Measurements from ENCODE around the gene WBP2.
"Not testable (repeated sequence)": the region's sequence is repeated elsewhere in the genome, so short reads cannot be mapped to it uniquely, and the experiment has no call there.

Gene WBP2

DNA sequence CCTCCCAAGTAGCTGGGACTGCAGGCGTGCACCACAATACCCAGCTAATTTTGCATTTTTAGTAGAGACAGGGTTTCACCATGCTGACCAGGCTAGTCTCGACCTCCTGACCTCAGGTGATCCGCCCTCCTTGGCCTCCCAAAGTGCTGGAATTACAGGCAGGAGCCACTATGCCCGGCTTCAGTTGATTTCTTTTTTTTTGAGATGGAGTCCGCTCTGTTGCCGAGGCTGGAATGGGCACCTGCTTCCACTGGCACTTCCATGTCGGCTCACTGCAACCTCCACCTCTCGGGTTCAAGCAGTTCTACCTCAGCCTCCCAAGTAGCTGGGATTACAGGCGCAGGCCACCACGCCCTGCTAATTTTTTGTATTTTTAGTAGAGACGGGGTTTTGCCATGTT is 44.4 kb downstream of the WBP2 start:
- WGBS (ENCODE audit: extremely low coverage, insufficient coverage, low lambda C conversion rate), result no CpG with 5 or more reads among the region's 11 CpGs
- H4K8ac ChIP-seq (ENCODE audit: low read depth, low read length); H3K4me2 ChIP-seq (ENCODE audit: low read length); H3K4me3 ChIP-seq (ENCODE audit: low read length); DNase-seq; H3K56ac ChIP-seq (ENCODE audit: low read length); H3K4ac ChIP-seq (ENCODE audit: low read depth, low read length); H3K79me1 ChIP-seq (ENCODE audit: low read length); H2BK5ac ChIP-seq (ENCODE audit: low read length); H4K5ac ChIP-seq (ENCODE audit: low read length); H2AK5ac ChIP-seq (ENCODE audit: low read length); H3K79me2 ChIP-seq (ENCODE audit: control insufficient read depth, insufficient read depth, low read length); H2BK120ac ChIP-seq (ENCODE audit: low read depth, low read length); H3K27me3 ChIP-seq (ENCODE audit: insufficient read depth, low read length, poor library complexity); H2BK15ac ChIP-seq (replicated peaks; ENCODE audit: low read depth); H3K18ac ChIP-seq (ENCODE audit: low read length); H3K27ac ChIP-seq (ENCODE audit: low read depth, low read length); H3K23ac ChIP-seq (ENCODE audit: low read length); H3K9ac ChIP-seq (ENCODE audit: low read length); H3K4me1 ChIP-seq (ENCODE audit: control insufficient read depth, low read depth, low read length): not testable (repeated sequence)
- peaks cover 13% of the 10 kb centered on the region for H3K36me3 ChIP-seq (ENCODE audit: control insufficient read depth, insufficient read depth, low read length)

DNA sequence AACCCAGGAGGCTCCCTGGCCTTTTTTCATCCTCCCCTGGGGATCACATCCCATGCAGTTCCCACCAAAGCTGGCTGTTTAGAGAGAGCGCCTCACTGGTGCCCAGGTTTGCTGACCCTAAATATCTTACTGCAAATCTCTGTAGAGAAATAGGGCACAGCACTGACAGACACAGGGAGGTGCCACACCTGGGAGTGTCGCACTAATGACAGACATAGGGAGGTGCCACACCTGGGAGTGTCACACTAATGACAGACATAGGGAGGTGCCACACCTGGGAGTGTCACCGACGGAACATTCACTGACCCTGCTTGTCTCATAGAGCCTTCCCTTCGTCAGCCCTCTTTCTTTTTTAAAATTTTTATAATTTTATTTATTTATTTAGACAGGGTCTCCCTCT is 44.9 kb downstream of the WBP2 start:
- no peak overlapping the region for H2BK5ac ChIP-seq (ENCODE audit: low read length)
- H2BK120ac ChIP-seq (ENCODE audit: low read depth, low read length), result no peak overlapping the region
- H3K4me2 ChIP-seq (ENCODE audit: low read length), result no peak overlapping the region
- WGBS (ENCODE audit: extremely low coverage, insufficient coverage, low lambda C conversion rate), result no CpG with 5 or more reads among the region's 5 CpGs
- no peaks in the 10 kb centered on the region for H3K27me3 ChIP-seq (ENCODE audit: insufficient read depth, low read length, poor library complexity)
- H2AK5ac ChIP-seq (ENCODE audit: low read length), result no peak overlapping the region
- no peak overlapping the region for H3K27ac ChIP-seq (ENCODE audit: low read depth, low read length)
- no peak overlapping the region for H3K18ac ChIP-seq (ENCODE audit: low read length)
- DNase-seq, result no peak
- no peak overlapping the region for H4K8ac ChIP-seq (ENCODE audit: low read depth, low read length)
- no peaks in the 10 kb centered on the region for H3K79me1 ChIP-seq (ENCODE audit: low read length)
- H3K36me3 ChIP-seq (ENCODE audit: control insufficient read depth, insufficient read depth, low read length), result peaks cover 10% of the 10 kb centered on the region
- H3K4ac ChIP-seq (ENCODE audit: low read depth, low read length), result no peak overlapping the region
- no peak overlapping the region for H3K56ac ChIP-seq (ENCODE audit: low read length)
- H3K4me3 ChIP-seq (ENCODE audit: low read length), result no peak overlapping the region
- H3K79me2 ChIP-seq (ENCODE audit: control insufficient read depth, insufficient read depth, low read length), result no peaks in the 10 kb centered on the region
- H3K4me1 ChIP-seq (ENCODE audit: control insufficient read depth, low read depth, low read length), result no peaks in the 10 kb centered on the region
- no peak overlapping the region for H3K9ac ChIP-seq (ENCODE audit: low read length)
- no peak overlapping the region for H2BK15ac ChIP-seq (replicated peaks; ENCODE audit: low read depth)
- no peak overlapping the region for H4K5ac ChIP-seq (ENCODE audit: low read length)
- no peak overlapping the region for H3K23ac ChIP-seq (ENCODE audit: low read length)

DNA sequence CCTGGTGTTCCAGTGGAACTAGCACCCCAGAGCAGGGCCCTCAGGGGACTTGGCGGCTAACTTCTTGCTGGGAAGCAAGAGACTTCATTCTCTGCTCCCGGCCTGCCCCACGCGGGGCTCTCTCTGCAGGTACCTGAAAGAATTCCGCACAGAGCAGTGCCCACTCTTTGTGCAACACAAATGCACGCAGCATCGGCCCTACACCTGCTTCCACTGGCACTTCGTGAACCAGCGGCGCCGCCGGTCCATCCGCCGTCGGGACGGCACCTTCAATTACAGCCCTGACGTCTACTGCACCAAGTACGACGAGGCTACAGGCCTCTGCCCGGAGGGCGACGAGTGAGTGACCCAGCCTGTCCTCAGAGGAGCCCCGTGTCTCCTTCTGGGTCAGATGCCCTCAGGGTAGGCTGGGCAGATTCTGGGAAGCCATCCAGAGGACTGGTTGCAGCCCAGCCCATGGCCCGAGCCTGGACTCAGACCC is 45.5 kb downstream of the WBP2 start:
- Histone ChIP-seq H2BK5ac (ENCODE audit: low read length) (no peak overlapping the region), H3K4me1 (ENCODE audit: control insufficient read depth, low read depth, low read length) (no peaks in the 10 kb centered on the region), H3K4ac (ENCODE audit: low read depth, low read length) (no peak overlapping the region), H3K9ac (ENCODE audit: low read length) (no peak overlapping the region), H3K56ac (ENCODE audit: low read length) (no peak overlapping the region), H2BK15ac (replicated peaks; ENCODE audit: low read depth) (no peak overlapping the region), H2BK120ac (ENCODE audit: low read depth, low read length) (no peak overlapping the region), H3K79me1 (ENCODE audit: low read length) (no peaks in the 10 kb centered on the region), H3K23ac (ENCODE audit: low read length) (no peak overlapping the region), H4K5ac (ENCODE audit: low read length) (no peak overlapping the region), H4K8ac (ENCODE audit: low read depth, low read length) (no peak overlapping the region), H3K18ac (ENCODE audit: low read length) (no peak overlapping the region), H3K4me3 (ENCODE audit: low read length) (no peak overlapping the region), H3K79me2 (ENCODE audit: control insufficient read depth, insufficient read depth, low read length) (no peaks in the 10 kb centered on the region), H2AK5ac (ENCODE audit: low read length) (no peak overlapping the region), H3K27me3 (ENCODE audit: insufficient read depth, low read length, poor library complexity) (no peaks in the 10 kb centered on the region), H3K36me3 (ENCODE audit: control insufficient read depth, insufficient read depth, low read length) (peaks cover 10% of the 10 kb centered on the region), H3K4me2 (ENCODE audit: low read length) (no peak overlapping the region), H3K27ac (ENCODE audit: low read depth, low read length) (no peak overlapping the region)
- no peak for DNase-seq
- WGBS (ENCODE audit: extremely low coverage, insufficient coverage, low lambda C conversion rate), result no CpG with 5 or more reads among the region's 24 CpGs

DNA sequence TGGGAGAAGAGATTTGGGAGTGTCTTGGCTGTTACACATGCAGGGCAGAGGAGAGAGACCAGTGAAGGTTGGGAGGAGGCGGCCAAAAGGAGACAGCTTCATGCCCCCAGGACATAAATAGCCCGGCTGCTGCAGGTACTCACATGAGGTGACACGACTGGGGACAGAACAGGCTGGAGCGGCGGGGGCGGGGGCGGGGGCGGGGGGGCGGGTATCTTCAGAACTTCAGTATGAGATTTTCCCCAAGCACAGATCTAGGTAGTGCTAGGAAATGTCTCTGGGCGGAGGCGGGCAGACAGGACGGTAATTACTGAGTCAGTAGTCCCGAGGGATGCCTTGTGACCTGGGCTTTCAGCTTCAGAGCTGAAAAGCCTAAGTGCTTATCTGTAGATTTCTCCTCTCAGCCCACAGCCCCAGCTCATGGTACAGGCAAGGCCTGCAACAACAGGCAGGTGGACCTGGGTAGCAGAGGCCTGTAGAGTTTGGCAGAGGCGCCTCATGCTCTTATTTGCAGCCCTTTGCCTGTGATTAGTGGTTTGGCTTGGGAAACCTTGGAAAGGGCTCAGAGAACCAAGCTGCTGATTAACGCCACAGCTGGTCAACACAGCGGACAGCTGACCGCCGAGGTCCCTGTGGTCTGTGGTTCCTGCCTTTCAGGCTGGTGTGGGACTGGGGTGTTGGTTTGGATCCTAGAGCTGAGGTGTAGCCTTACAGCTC is 46.1 kb downstream of the WBP2 start:
- H2BK5ac ChIP-seq (ENCODE audit: low read length), result no peak overlapping the region
- no peaks in the 10 kb centered on the region for H3K4me1 ChIP-seq (ENCODE audit: control insufficient read depth, low read depth, low read length)
- no CpG with 5 or more reads among the region's 18 CpGs for WGBS (ENCODE audit: extremely low coverage, insufficient coverage, low lambda C conversion rate)
- DNase-seq, result peak; percentile 29
- no peak overlapping the region for H3K56ac ChIP-seq (ENCODE audit: low read length)
- H3K4ac ChIP-seq (ENCODE audit: low read depth, low read length), result no peak overlapping the region
- no peak overlapping the region for H3K4me2 ChIP-seq (ENCODE audit: low read length)
- H3K4me3 ChIP-seq (ENCODE audit: low read length), result no peak overlapping the region
- no peak overlapping the region for H2BK120ac ChIP-seq (ENCODE audit: low read depth, low read length)
- no peak overlapping the region for H4K5ac ChIP-seq (ENCODE audit: low read length)
- H3K23ac ChIP-seq (ENCODE audit: low read length), result no peak overlapping the region
- H3K79me2 ChIP-seq (ENCODE audit: control insufficient read depth, insufficient read depth, low read length), result no peaks in the 10 kb centered on the region
- no peak overlapping the region for H4K8ac ChIP-seq (ENCODE audit: low read depth, low read length)
- peaks cover 9% of the 10 kb centered on the region for H3K36me3 ChIP-seq (ENCODE audit: control insufficient read depth, insufficient read depth, low read length)
- no peaks in the 10 kb centered on the region for H3K79me1 ChIP-seq (ENCODE audit: low read length)
- H3K27ac ChIP-seq (ENCODE audit: low read depth, low read length), result no peak overlapping the region
- H2BK15ac ChIP-seq (replicated peaks; ENCODE audit: low read depth), result no peak overlapping the region
- H3K27me3 ChIP-seq (ENCODE audit: insufficient read depth, low read length, poor library complexity), result no peaks in the 10 kb centered on the region
- no peak overlapping the region for H3K9ac ChIP-seq (ENCODE audit: low read length)
- no peak overlapping the region for H2AK5ac ChIP-seq (ENCODE audit: low read length)
- H3K18ac ChIP-seq (ENCODE audit: low read length), result no peak overlapping the region

DNA sequence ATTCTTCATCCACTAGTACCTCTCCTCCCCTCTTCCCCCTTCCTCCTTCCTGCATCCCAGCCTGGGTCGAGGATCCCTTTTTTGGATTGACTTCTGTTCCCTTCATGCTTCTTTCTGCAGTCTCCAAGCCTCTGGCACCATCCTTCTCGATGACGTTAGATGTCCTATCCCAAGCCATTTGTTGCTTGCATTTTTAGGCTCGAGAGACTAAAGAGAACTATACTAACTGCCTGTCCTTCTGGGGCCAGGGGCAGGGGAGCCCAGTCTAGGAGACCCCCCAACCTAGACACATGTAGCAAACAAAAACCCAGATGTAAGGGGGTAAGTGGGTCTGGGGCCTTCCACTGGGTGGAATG is 46.6 kb downstream of the WBP2 start:
- no peaks in the 10 kb centered on the region for H3K4me1 ChIP-seq (ENCODE audit: control insufficient read depth, low read depth, low read length)
- no peak overlapping the region for H3K4ac ChIP-seq (ENCODE audit: low read depth, low read length)
- H3K9ac ChIP-seq (ENCODE audit: low read length), result no peak overlapping the region
- H2BK5ac ChIP-seq (ENCODE audit: low read length), result no peak overlapping the region
- H3K27ac ChIP-seq (ENCODE audit: low read depth, low read length), result no peak overlapping the region
- H4K5ac ChIP-seq (ENCODE audit: low read length), result no peak overlapping the region
- H4K8ac ChIP-seq (ENCODE audit: low read depth, low read length), result no peak overlapping the region
- H3K4me2 ChIP-seq (ENCODE audit: low read length), result no peak overlapping the region
- no peak overlapping the region for H3K18ac ChIP-seq (ENCODE audit: low read length)
- WGBS (ENCODE audit: extremely low coverage, insufficient coverage, low lambda C conversion rate), result no CpG with 5 or more reads among the region's 4 CpGs
- H2BK120ac ChIP-seq (ENCODE audit: low read depth, low read length), result no peak overlapping the region
- no peak overlapping the region for H3K23ac ChIP-seq (ENCODE audit: low read length)
- no peak overlapping the region for H3K4me3 ChIP-seq (ENCODE audit: low read length)
- H3K79me2 ChIP-seq (ENCODE audit: control insufficient read depth, insufficient read depth, low read length), result no peaks in the 10 kb centered on the region
- no peak overlapping the region for H2BK15ac ChIP-seq (replicated peaks; ENCODE audit: low read depth)
- peaks cover 6% of the 10 kb centered on the region for H3K36me3 ChIP-seq (ENCODE audit: control insufficient read depth, insufficient read depth, low read length)
- H3K27me3 ChIP-seq (ENCODE audit: insufficient read depth, low read length, poor library complexity), result no peaks in the 10 kb centered on the region
- no peak for DNase-seq
- no peak overlapping the region for H3K56ac ChIP-seq (ENCODE audit: low read length)
- no peak overlapping the region for H2AK5ac ChIP-seq (ENCODE audit: low read length)
- peaks cover 1% of the 10 kb centered on the region for H3K79me1 ChIP-seq (ENCODE audit: low read length)

DNA sequence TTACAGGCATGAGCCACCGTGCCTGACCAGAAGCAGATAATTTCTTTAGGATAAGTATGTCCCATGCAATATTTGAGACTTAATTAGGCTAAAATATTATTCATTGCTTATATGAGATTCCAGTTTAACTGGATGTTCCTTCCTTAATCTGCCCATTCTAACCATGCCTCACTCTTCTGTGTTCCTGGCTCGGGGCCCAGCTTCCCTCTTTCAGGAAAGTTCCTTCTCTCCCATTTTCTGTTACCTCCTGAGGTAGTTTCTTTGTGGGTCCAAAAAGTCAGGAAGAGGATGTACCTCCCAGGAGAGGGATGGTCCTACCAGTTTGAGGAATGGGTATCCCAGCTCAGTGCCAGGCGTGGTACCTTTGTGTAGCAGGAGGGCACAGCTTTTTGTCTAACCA is 47.3 kb downstream of the WBP2 start:
- Histone ChIP-seq H3K36me3 (ENCODE audit: control insufficient read depth, insufficient read depth, low read length) (peaks cover 2% of the 10 kb centered on the region), H3K23ac (ENCODE audit: low read length) (no peak overlapping the region), H3K79me2 (ENCODE audit: control insufficient read depth, insufficient read depth, low read length) (no peaks in the 10 kb centered on the region), H3K18ac (ENCODE audit: low read length) (no peak overlapping the region), H4K8ac (ENCODE audit: low read depth, low read length) (no peak overlapping the region), H3K27ac (ENCODE audit: low read depth, low read length) (no peak overlapping the region), H2BK15ac (replicated peaks; ENCODE audit: low read depth) (no peak overlapping the region), H3K4ac (ENCODE audit: low read depth, low read length) (no peak overlapping the region), H3K56ac (ENCODE audit: low read length) (no peak overlapping the region), H2BK120ac (ENCODE audit: low read depth, low read length) (no peak overlapping the region), H3K79me1 (ENCODE audit: low read length) (peaks cover 1% of the 10 kb centered on the region), H4K5ac (ENCODE audit: low read length) (no peak overlapping the region), H3K27me3 (ENCODE audit: insufficient read depth, low read length, poor library complexity) (no peaks in the 10 kb centered on the region), H2AK5ac (ENCODE audit: low read length) (no peak overlapping the region), H3K4me1 (ENCODE audit: control insufficient read depth, low read depth, low read length) (no peaks in the 10 kb centered on the region), H3K4me3 (ENCODE audit: low read length) (no peak overlapping the region), H2BK5ac (ENCODE audit: low read length) (no peak overlapping the region), H3K4me2 (ENCODE audit: low read length) (no peak overlapping the region), H3K9ac (ENCODE audit: low read length) (no peak overlapping the region)
- WGBS (ENCODE audit: extremely low coverage, insufficient coverage, low lambda C conversion rate), result no CpG with 5 or more reads among the region's 3 CpGs
- DNase-seq, result no peak
